Heart left ventricle (tissue), 16 donors: Measurements from ENCODE around the gene CYP39A1. TPM values are rescaled to one million over a fixed set of nuclear protein-coding genes. Genes with fewer than 3 reads are reported as not detected.

Experiments
- ATAC-seq, 4 donors: fragments of 200-7000 bp; cut with Tn5 transposase; one replicate each; pipeline ENCODE4 v1.9.1; 2020 to 2022; ENCODE audit warnings: moderate library complexity in 4 of 4, mild to moderate bottlenecking in 3 of 4, moderate number of reproducible peaks in 1 of 4
- DNase-seq, 5 donors: peaks; one replicate each; pipeline ENCODE4 v3.0.0-alpha.2; 2020
- H3K27ac ChIP-seq, 12 donors: fragments of 200-600 bp; sonication (generic) in 4 of 12; one replicate each; pipeline versions ENCODE4 v1.5.0 to v1.8.0; 2016 to 2022; ENCODE audit warnings: mild to moderate bottlenecking in 2 of 12
- H3K27me3 ChIP-seq, 9 donors: fragments of 200-600 bp; sonication (generic) in 2 of 9; one replicate each; pipeline versions ENCODE4 v1.5.1 to v1.8.0; 2016 to 2022; ENCODE audit warnings: mild to moderate bottlenecking in 3 of 9
- H3K36me3 ChIP-seq, 9 donors: fragments of 200-600 bp; sonication (generic) in 2 of 9; one replicate each; pipeline versions ENCODE4 v1.5.0 to v1.8.0; 2018 to 2022; ENCODE audit warnings: mild to moderate bottlenecking in 2 of 9
- H3K4me1 ChIP-seq, 12 donors: fragments of 200-600 bp; sonication (generic) in 4 of 12; one replicate each; pipeline versions ENCODE4 v1.5.0 to v1.8.0; 2016 to 2022; ENCODE audit warnings: mild to moderate bottlenecking in 3 of 12
- H3K4me3 ChIP-seq, 12 donors: fragments of 200-600 bp; sonication (generic) in 4 of 12; one replicate each; pipeline versions ENCODE4 v1.5.0 to v1.8.0; 2017 to 2022; ENCODE audit warnings: mild to moderate bottlenecking in 9 of 12, moderate library complexity in 4 of 12
- H3K9me3 ChIP-seq, 12 donors: fragments of 200-600 bp; sonication (generic) in 4 of 12; one replicate each; pipeline versions ENCODE4 v1.5.0 to v1.8.0; 2016 to 2022; ENCODE audit warnings: mild to moderate bottlenecking in 1 of 12
- CTCF ChIP-seq, 12 donors: fragments of 200-600 bp; sonication (generic) in 4 of 12; IDR thresholded peaks; one replicate each; pipeline versions ENCODE4 v1.5.0 to v1.8.0; 2018 to 2022; ENCODE audit warnings: antibody characterized with exemption in 12 of 12, mild to moderate bottlenecking in 5 of 12
- POLR2A ChIP-seq, 2 donors: fragments of 450-650 bp; IDR thresholded peaks; one replicate each; pipeline ENCODE4 v1.6.1; 2017; ENCODE audit warnings: antibody characterized with exemption in 2 of 2, mild to moderate bottlenecking in 2 of 2, moderate library complexity in 2 of 2
- WGBS, 4 donors: extraction: QIAGEN DNeasy Blood & Tissue Kit in 2 of 4; methylation state at CpG; one replicate each; pipeline versions ENCODE4 v1.1.5 to v1.1.7; 2013 to 2018; 5-methylcytosine and 5-hydroxymethylcytosine counted together
- intact Hi-C, 10 donors: fragments of 100-400 bp; cut with DNase I; formaldehyde crosslinking; loops; one replicate each; pipeline versions ENCODE4 v1.11.1 to v1.14.2; 2022
- polyA plus RNA-seq, 2 donors: library from polyadenylated mRNA; stranded (reverse); fragments of 200-250 nt; gene quantifications; one replicate each; pipeline ENCODE4 v1.2.3, GENCODE V29; 2013
- total RNA-seq, 9 donors: library from RNA; depleted of rRNA in 2 of 9; stranded (reverse); fragments of >200 nt in 2 of 9; fragmentation: NEBNext Ultra II Directional in 3 of 9; extraction: Animal tissue kit (Norgen Biotek cat#: 25700) in 3 of 9; gene quantifications; one replicate each; pipeline versions ENCODE4 v1.1.0 to v1.2.4, GENCODE V29; 2016 to 2023
- donor health status: ischemic (EF 13 %, LVEDD 7.1; RV severe dilation, severe dysfunction).
- donor health status: healthy with polysubstance abuse.
- donor health status: DM: no; HTN: yes; CAD: no.
- donor health status: DM: no; HTN: no; CAD: no.
- donor health status: ischemic (EF 25% LVEDD 6.9; RV normal size, moderate dysfunction).
- donor health status: ischemic (EF 25% LVEDD 5.7; RV mildly dilated, moderate dysfunction).
- donor health status: healthy.
- donor health status: DM: yes; HTN: yes; CAD: no.
- donor health status: ischemic (EF 35%, LVEDD 5.7; RV mildly dilated, moderate dysfunction).
- donor health status: nonischemic (EF 11% LVEDD 7.7; RV severe dilation, severe dysfunction).
- donor health status: DM: yes; HTN: yes; CAD: no.
- donor health status: PGD.
- donor health status: ischemic (EF 29% LVEDD 5.4; RV normal size, mild dysfunction).
- donor health status: nonischemic (EF 23%, LVEDD 6.1; RV moderate dilation, normal function).

The CYP39A1 gene
- total and polyA plus RNA-seq, 11 donors, result 2.9 to 10.5 (median 5.2) TPM

- ATAC-seq, result no peak
Observed at GRCh38 chr6:46517202-46517601, 135.4 kb downstream of the CYP39A1 start.

GRCh38 chr6:46513533-46513932 lies 139.1 kb downstream of the CYP39A1 start:
- H3K27ac ChIP-seq, result peak overlapping the region; percentile 53 to 88 (median 80)
- TF ChIP-seq CTCF (IDR thresholded peaks at IDR 0.05) (no peak), POLR2A (IDR thresholded peaks at IDR 0.05) (peak in 1 of 2 donors; percentile 60)
- intact Hi-C loops, result no loop called here
- no peaks in the 10 kb centered on the region for H3K36me3 ChIP-seq
- WGBS, 4 donors, result 46 to 54% (median 51%) methylated on average over 2 of the region's 2 CpGs
- ATAC-seq, result peak; percentile 60 to 83 (median 78)
- no peaks in the 10 kb centered on the region for H3K27me3 ChIP-seq
- H3K4me1 ChIP-seq, result peaks cover 0 to 66% (median 40%) of the 10 kb centered on the region in 12 donors
- H3K9me3 ChIP-seq, result no peaks in the 10 kb centered on the region
- peak in 4 of 5 donors; percentile 37 to 59 (median 55) for DNase-seq
- H3K4me3 ChIP-seq, result no peak overlapping the region

More at GRCh38 chr6:46517202-46517601, 135.4 kb downstream of the CYP39A1 start:
- no peaks in the 10 kb centered on the region for H3K9me3 ChIP-seq
- no peak for DNase-seq
- H3K4me3 ChIP-seq, result no peak overlapping the region
- peaks cover 0 to 48% (median 18%) of the 10 kb centered on the region in 12 donors for H3K4me1 ChIP-seq
- TF ChIP-seq POLR2A (IDR thresholded peaks at IDR 0.05), result no peak
- TF ChIP-seq CTCF (IDR thresholded peaks at IDR 0.05), result no peak
- intact Hi-C loops, result loop anchor here in 2 of 10 donors (5.0 kb wide), 1 partner anchor 95 kb away; no protein-coding TSS in a partner anchor
- H3K27me3 ChIP-seq, result no peaks in the 10 kb centered on the region
- no peaks in the 10 kb centered on the region for H3K36me3 ChIP-seq
- peak overlapping the region in 4 of 12 donors; percentile 15 to 38 (median 26) for H3K27ac ChIP-seq

DNA sequence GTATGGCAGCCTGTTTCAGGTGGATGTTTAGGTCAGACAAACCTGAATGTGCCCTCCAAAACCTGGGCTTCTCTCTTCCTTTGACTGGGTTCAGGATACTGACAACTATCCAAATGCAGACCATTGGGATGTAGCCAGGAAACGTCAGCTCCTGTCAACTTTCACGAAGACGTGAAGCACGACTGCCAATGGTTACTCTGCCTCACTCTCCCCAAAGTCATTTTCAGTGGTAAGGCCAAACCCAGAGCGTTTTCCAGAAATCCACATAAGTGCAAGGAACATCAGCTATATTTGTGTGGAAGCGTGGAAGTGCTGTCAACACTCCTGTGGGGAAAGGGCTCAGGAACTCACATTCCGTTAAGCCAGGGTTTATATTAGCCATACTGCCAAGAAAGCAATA lies 141.3 kb downstream of the CYP39A1 start:
- WGBS, 4 donors, result 34 to 51% (median 44%) methylated on average over 7 of the region's 7 CpGs
- H3K4me3 ChIP-seq, result no peak overlapping the region
- no peaks in the 10 kb centered on the region for H3K36me3 ChIP-seq
- peak; percentile 21 to 79 (median 51) for ATAC-seq
- TF ChIP-seq CTCF (IDR thresholded peaks at IDR 0.05), result no peak
- no peak for TF ChIP-seq POLR2A (IDR thresholded peaks at IDR 0.05)
- H3K9me3 ChIP-seq, result no peaks in the 10 kb centered on the region
- peak overlapping the region; percentile 68 to 88 (median 80) for H3K27ac ChIP-seq
- peak in 3 of 5 donors; percentile 18 to 80 (median 46) for DNase-seq
- intact Hi-C loops, result no loop called here
- H3K4me1 ChIP-seq, result peaks cover 0 to 71% (median 45%) of the 10 kb centered on the region in 12 donors
- no peaks in the 10 kb centered on the region for H3K27me3 ChIP-seq

DNA sequence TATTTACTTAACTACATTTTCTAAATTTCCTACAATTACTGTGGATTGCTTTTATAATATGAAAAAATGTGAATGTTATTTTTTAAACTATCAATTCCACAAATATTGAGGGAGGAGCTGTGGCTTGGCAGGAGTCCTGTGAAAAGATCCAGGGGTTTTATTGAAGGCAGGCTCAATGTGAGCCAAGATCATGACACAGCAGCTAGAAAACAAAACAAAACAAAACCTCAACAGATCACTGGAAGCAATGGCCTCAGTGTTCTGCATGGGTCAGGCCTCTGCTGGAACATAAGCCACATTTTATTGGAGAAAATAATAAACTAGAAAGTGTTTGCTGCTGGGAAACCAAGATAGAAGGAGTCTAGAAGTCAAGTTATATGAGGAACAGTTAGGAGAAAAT lies 142.0 kb downstream of the CYP39A1 start:
- Histone ChIP-seq H3K36me3 (no peaks in the 10 kb centered on the region), H3K4me1 (peaks cover 0 to 73% (median 47%) of the 10 kb centered on the region in 12 donors), H3K9me3 (no peaks in the 10 kb centered on the region), H3K4me3 (no peak overlapping the region), H3K27ac (peak overlapping the region; percentile 68 to 88 (median 80)), H3K27me3 (no peaks in the 10 kb centered on the region)
- peak in 3 of 4 donors; percentile 35 to 60 (median 47) for ATAC-seq
- peak in 3 of 5 donors; percentile 28 to 49 (median 46) for DNase-seq
- intact Hi-C loops, result no loop called here
- TF ChIP-seq CTCF (IDR thresholded peaks at IDR 0.05), result no peak
- TF ChIP-seq POLR2A (IDR thresholded peaks at IDR 0.05), result no peak
